ENCODE results near the gene ATP6V0B.

ATP6V0B gene

DNA sequence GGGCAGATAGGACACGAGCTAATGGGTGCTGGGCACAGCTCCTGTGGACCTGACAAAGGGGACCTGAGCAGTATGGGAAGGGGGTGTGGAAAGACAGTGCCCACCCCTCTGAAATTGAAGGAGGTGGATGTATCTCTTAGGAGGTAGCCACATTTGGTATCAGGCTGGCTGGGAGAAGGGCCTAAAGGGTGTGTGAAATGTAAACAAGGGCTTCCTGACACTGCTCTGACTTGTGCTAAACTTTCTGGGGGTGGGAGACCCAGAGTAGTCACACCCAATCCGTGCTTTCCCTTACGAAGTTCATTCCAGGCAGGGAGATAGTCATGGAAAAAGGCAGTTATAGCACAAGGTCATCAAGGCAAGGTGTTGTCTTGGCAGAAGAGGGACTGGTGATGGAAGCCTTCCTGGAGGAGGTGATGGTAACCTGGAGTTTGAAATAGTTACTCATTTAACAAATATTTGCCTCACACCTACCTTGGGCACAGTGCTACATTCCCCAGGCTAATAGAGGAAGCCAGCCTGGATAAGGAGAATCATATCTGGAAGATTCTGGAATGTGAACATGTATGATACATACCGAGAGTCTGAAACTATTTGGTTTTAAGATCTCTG is 11.3 kb downstream of the ATP6V0B start:
- no peak for DNase-seq (ENCODE audit: low spot score)

GRCh38 chr1:43986712-43987111 is 12.0 kb downstream of the ATP6V0B start:
- peak; percentile 77 for DNase-seq (ENCODE audit: low spot score)

DNA sequence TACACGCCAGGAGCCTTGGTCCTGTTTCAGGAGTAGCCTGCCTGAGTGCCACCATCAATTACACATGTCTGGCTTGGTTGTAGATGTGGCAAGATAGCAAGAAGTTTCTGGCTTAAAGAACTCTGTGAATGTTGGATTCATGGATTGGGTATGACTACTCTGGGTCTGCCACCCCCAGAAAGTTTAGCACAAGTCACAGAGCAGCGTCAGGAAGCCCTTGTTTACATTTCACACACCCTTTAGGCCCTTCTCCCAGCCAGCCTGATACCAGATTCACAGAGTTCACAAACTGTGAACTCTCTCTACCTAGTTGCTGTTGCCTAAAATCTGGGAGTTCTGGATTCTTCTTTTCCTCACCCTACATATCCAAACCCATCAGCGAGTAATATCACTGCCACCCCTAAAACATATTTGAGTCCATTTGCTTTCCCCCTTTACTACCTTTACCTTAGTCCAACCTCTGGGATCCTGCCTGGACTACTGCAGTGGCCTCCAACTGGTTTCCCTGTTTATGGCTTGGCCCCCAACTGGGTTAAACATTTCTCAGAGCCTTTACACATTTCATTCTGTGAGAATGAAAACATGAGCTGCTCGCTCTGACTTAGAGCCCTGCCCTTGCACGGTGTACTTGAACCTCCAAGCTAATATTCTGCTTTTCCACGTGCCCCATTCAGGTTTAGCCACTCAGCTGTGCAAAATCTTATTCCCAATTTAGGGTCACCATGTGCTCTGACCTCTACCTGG is 12.6 kb downstream of the ATP6V0B start:
- DNase-seq (ENCODE audit: low spot score), result no peak

GRCh38 chr1:43990271-43991199 is 15.8 kb downstream of the ATP6V0B start:
- no peak for DNase-seq (ENCODE audit: low spot score)

DNA sequence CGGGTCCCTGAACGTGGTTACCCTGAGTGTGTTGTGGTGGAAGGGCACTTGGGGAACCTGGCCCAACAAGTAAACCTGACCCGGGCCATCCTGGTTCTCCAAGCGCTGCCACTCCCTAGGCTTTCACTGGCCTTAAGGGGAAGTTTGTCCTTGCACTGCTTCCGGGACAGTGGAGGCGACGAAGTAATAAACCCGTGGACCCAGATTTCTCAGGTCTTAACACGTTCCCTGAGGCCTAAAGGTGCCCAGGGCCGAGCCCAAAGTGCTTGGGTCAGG is 16.4 kb downstream of the ATP6V0B start:
- DNase-seq (ENCODE audit: low spot score), result no peak

DNA sequence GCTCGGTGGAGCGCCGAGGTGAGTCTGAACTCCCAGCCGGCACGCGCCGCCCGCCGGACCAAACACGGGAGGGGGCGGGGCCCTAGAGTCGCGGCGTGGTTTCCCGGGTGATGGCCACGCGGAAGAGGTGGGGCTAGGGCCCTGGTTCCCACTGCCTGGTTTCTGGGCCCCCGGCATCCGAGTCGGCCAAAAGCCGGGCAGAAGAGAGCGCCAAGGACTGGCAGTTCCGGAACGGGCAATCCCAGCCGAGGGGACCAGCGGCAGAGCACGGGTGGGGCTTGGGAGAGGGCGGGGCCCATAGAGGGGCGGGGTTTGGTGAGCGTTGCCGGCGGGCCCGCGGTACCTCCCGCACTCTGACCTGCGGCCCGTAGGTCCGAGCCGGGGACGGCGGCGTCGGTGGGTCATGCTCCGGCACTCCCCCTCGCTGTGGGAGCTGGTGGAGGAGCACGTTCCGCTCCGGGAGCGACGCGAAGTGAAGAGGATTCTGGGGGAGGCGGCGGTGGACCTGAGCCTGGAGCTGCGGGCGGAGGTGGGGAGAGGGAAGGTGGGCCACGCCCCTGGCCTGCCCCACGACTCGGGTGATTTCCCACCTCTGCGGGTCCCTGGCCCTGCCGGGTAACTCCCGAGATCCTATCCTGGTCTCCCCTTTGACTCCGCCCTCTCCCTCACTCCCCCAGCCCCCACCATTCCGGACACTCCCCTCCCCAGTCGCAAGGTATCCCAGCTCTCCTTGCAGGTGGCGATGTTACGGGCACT is 16.9 kb downstream of the ATP6V0B start, which contains the start of gene CCDC24:
Gene CCDC24, plus strand, starts transcription at position 124 of the 756 bp plus-strand sequence. Its CDS starts 280 bp downstream, at position 404.
- DNase-seq (ENCODE audit: low spot score), result peak; percentile 88

DNA sequence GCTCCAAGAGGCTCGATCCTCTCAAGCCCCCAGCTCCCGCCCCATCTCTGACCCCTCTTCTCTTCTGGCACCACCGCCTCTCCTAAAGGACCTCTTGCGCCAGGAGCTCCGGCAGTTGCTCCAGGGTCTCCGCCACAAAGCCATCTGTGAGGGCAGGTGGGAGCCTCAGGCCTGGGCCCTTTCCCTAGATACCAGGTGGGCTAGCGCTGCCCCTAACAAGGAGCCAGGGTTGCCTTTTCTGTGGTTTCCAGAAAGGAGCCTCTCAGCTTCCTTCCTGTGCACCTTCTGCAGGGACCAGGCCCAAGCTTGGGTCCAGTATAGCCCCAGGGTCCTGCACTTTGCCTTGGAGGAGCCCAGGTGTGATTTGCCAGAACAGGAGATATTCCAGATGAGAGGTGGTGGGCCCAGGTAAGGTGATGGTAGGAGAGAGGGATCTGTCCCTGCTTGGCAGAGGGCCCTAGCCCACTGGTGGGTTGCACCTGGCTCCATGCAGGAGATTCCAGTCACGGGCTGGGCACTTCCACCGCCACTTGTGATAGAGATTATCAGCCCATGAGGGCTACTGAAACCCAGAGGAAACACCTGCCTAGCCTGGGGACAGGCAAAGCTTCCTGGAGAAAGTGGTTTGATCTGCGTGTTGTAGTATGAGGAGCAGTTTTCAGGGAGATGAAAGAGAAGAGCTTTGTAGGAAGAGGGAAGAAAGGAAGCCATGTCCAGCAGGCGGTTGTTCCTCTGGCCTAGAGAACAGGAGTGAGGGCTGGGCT is 17.7 kb downstream of the ATP6V0B start:
- DNase-seq (ENCODE audit: low spot score), result no peak

DNA sequence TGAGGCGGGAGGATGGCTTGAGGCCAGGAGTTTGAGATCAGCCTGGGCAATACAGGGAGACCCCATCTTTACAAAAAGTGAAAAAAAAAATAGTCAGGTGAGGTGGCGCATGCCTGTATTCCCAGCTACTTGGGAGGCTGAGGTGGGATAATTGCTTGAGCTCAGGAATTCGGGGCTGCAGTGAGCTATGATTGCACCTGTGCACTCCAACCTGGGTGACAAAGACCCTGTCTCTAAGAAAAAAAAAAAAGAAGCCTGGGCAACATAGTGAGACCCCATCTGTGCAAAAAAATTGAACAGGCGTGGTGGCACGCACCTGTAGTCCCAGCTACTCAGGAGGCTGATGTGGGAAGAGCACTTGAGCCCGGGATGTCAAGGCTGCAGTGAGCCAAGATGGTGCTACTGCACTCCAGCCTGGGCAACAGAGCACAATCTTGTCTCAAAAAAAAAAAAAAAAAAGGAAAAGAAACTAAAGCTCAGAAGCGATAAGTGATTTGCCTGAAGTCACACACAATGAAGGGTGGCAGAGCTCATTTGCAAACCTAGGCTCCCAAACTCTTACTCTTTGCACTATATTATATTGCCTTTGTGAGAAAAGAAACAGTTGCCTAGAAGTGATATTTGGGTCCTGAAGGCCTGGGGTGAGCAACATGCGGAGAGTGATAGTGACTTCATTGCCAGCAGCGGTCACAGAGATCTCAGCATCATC is 18.6 kb downstream of the ATP6V0B start:
- DNase-seq (ENCODE audit: low spot score), result no peak

GRCh38 chr1:43994071-43994470 is 19.3 kb downstream of the ATP6V0B start:
- DNase-seq (ENCODE audit: low spot score), result no peak

GRCh38 chr1:43994794-43995790 is 20.3 kb downstream of the ATP6V0B start:
- DNase-seq (ENCODE audit: low spot score), result peak; percentile 86

- no peak for DNase-seq (ENCODE audit: low spot score)
Measured at GRCh38 chr1:43995984-43996732, 21.4 kb downstream of the ATP6V0B start.

DNA sequence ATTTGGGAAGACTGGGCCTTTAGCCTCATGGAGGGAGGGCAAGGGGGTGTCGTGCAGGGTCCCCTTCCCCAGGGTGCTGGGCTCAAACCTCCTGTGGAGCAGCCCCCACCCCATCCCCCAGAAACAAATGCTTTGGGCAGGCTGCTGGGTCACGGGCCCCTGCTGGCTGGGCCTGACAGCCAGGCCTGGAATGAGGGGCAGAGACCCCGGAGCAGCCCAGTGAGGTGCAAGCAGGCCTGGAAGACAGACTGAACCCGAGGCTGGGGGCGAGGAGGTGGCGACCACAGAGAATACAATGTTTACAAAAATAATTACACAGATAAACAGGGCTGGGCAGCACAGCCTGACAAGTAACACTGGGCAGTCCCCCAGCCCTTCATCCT is 22.0 kb downstream of the ATP6V0B start:
- no peak for DNase-seq (ENCODE audit: low spot score)

DNA sequence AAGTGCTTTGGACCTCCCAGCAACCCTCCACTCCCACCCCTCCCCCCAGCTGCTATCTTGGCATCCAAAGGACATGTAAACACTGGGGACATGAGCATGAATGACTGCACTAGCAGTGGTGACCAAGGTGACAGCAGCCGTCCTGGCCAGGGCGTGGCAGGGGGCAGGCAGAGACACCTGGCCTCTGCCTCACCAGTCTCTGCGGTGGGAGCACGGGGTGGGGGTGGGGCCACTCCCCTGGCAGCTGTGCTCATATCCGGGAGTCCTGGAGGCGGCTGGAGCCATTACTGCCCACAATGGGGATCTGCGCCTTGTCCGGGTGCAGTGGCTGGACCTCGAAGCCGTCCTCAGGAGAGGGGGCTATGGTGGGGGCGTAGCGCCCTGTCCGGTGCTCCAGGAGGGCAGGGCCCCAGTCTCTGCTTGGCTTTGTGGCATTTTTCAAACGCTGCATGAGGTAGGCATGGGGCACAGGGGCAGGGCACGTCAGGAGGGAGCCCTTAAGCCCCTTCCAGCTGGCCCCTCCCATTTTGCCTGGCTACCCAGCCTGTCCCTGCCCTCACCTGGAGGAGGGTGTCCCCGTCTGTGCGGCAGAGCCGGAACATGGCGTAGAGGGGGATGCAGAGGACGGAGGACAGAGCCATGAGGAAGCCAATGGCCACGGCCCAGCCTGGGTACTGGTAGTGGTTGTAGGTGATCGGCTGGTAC is 22.7 kb downstream of the ATP6V0B start:
- DNase-seq (ENCODE audit: low spot score), result no peak

DNA sequence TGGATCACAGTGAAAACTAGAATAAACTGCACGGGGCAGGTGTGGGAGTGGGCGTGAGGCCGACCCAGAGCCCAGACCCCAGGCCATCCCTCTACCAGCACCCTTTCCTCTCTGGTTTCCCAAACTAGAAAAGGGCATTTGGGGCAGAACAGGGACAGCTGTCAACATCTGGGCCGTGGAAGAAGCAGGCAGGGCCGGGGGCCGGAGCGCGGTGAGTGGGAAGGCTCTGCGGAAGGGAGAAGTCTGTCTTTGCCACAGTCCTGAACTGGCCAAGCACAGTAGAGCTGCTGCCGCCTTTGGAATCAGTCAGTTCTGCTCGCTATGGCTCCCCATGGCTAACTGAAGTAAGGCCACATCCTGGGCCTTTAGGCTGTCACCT is 23.2 kb downstream of the ATP6V0B start:
- DNase-seq (ENCODE audit: low spot score), result no peak

GRCh38 chr1:43999455-43999854 is 24.7 kb downstream of the ATP6V0B start:
- DNase-seq (ENCODE audit: low spot score), result no peak

- DNase-seq (ENCODE audit: low spot score), result no peak
Measured at GRCh38 chr1:44000122-44000665, 25.4 kb downstream of the ATP6V0B start.

DNA sequence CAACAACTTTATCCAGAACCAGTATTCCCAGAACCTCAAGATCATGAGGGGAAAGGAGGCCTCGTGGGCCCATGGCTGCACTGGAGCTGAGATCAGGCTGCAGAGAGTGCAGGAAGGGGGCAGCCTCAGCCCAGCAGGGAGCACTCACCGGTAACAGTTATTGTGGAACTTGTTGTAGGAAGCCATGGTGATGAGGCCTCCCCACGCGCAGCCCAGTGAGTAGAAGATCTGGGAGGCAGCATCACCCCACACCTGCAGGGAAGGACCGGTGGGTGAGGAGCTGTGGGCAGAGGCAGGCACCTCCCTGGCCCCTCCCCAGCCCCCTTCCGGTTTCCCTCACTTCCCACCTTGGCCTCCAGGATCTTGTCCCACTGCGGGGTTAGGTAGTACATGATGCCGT is 27.4 kb downstream of the ATP6V0B start:
- no peak for DNase-seq (ENCODE audit: low spot score)

GRCh38 chr1:44002606-44003157 is 27.9 kb downstream of the ATP6V0B start:
- no peak for DNase-seq (ENCODE audit: low spot score)
